C4-2B (cell line): Measurements from ENCODE around the gene PLCB2.

Experiments used
- H3K27ac ChIP-seq: fragments of 450-650 bp; 2 replicates; pipeline ENCODE4 v1.5.1; 2017
- ZFX ChIP-seq: fragments of 450-650 bp; IDR thresholded peaks from 2 replicates; pipeline ENCODE4 v1.6.1; 2017
- TF ChIP-seq, protein P1 (sequence below): fragments of 450-650 bp; conservative IDR thresholded peaks from 2 replicates; pipeline ENCODE4 v1.5.1; 2017; ENCODE audit warnings: mild to moderate bottlenecking

The PLCB2 gene

DNA sequence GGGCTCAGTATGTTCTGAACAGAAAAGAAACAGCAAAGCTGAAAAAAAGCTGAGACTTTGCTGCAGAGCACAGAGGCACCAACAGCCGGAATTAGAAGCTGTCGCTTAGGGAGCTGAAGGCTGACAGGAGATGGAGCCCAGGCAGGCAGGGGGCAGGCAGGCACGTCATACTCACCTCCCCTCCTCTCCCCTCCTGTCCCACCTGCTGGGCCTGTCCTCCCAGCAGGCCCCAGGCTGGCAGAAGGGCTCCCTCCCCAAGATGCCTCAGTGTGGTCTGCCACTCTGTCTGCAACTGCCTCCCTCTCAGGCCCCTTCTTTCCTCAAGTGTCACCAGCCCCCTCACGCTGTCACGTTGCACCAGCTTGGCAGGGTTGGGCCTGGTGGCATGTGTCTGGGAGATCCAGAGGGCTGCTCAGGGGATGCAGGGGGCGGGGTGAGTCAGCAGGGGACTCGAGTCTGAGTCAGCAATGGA lies 21.6 kb downstream of the PLCB2 start:
- TF ChIP-seq, protein P1, sequence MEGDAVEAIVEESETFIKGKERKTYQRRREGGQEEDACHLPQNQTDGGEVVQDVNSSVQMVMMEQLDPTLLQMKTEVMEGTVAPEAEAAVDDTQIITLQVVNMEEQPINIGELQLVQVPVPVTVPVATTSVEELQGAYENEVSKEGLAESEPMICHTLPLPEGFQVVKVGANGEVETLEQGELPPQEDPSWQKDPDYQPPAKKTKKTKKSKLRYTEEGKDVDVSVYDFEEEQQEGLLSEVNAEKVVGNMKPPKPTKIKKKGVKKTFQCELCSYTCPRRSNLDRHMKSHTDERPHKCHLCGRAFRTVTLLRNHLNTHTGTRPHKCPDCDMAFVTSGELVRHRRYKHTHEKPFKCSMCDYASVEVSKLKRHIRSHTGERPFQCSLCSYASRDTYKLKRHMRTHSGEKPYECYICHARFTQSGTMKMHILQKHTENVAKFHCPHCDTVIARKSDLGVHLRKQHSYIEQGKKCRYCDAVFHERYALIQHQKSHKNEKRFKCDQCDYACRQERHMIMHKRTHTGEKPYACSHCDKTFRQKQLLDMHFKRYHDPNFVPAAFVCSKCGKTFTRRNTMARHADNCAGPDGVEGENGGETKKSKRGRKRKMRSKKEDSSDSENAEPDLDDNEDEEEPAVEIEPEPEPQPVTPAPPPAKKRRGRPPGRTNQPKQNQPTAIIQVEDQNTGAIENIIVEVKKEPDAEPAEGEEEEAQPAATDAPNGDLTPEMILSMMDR = no peak
- no peak for TF ChIP-seq ZFX
- H3K27ac ChIP-seq = no peak overlapping the region

DNA sequence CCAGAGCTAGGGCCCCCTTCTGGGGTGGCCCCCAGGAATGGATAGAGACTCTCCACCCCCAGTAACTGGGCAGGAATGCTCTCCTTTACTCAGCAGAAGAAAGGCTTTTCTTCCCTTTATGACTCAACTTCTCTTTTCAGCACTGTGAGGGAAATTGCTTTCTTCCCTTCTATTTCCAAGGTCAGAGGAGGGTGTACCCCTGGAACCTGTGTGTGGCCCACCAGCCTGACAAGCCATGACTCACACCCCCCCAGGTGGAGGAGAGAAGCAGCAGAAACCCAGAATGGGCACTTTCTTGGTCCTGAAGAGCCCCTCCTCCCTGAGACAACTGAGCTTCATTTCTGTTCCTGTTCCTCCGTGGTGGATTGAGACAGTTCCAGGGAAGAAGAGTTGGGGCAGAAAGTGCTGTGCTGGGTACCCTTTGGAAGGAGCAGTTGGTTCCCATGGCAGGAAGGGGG lies 22.2 kb downstream of the PLCB2 start:
- no peak overlapping the region for H3K27ac ChIP-seq
- TF ChIP-seq ZFX = no peak

DNA sequence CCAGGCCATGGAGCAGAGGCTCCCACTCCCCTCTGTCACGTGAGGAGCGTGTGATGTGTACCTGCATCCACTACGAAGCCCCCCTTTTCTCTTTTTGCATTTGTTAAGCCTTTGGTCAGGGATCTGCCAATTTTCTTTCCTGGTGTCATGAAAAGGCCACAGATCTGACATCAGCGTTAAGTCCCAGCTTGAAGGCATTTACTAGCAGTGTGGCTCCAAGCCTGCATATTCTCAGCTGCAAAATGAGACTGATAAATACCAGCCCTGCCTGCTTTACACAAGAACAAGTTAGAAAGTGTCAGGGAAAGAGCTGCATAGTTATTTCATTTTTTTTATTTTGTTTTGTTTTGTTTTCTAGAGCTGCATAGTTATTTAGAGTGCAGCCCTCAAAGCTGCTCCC lies 22.6 kb downstream of the PLCB2 start:
- no peak overlapping the region for H3K27ac ChIP-seq

GRCh38 chr15:40283615-40284300 lies 24.0 kb downstream of the PLCB2 start:
- no peak for TF ChIP-seq ZFX
- TF ChIP-seq, protein P1 = no peak
- no peak overlapping the region for H3K27ac ChIP-seq

More for the DNA sequence above, 22.6 kb downstream of the PLCB2 start:
- no peak for TF ChIP-seq ZFX
- TF ChIP-seq, protein P1 = no peak

- no peak within 1 kb of the TSS; the same call in 1 of the 2 replicates for H3K27ac ChIP-seq
- TF ChIP-seq ZFX = no peak
- TF ChIP-seq, protein P1 = no peak
Observed at GRCh38 chr15:40282869-40283614, 24.7 kb downstream of the PLCB2 start, which contains the start of gene ANKRD63. ANKRD63 (minus strand) TSS chr15:40283064; CDS start chr15:40282586, 478 bp downstream.

GRCh38 chr15:40282147-40282868 lies 25.4 kb downstream of the PLCB2 start:
- no peak overlapping the region; the same call in 1 of the 2 replicates for H3K27ac ChIP-seq
- TF ChIP-seq, protein P1 = peak; percentile 83
- TF ChIP-seq ZFX = no peak

DNA sequence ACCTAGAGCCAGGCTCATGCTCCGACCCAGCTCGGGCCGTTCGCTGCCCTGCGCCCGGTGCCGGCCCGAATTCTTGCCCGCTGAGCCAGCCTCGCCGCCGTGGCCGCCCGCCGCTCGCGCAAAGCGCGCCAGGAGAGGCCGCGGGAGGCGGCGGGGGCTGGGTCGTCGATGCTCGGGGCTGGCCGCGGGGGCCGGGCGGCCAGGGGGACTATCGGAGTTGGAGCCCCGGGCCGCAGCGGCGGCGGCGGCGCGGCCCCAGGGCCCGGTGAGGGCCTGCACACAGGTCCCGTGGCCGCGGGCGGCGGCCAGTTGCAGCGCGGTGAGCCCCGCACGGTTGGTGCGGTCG lies 26.0 kb downstream of the PLCB2 start:
- TF ChIP-seq, protein P1 = no peak
- H3K27ac ChIP-seq = no peak overlapping the region
